ENCODE measurements around the gene MTMR2. TPM values are rescaled to one million over a fixed set of nuclear protein-coding genes. Genes with fewer than 3 reads are reported as not detected.
"Not testable (repeated sequence)": the region's sequence is repeated elsewhere in the genome, so short reads cannot be mapped to it uniquely, and the experiment has no call there.

The MTMR2 gene
- polyA plus RNA-seq, 1 of the 3 experiments (the other 2 are of a cell fraction) = 8.6 TPM

GRCh38 chr11:95860024-95860423 is 63.9 kb downstream of the MTMR2 start:
- POLR2A ChIA-PET; CTCF ChIA-PET; H2AFZ ChIP-seq (ENCODE audit: low read depth); H3K4me3 ChIP-seq (ENCODE audit: low read depth in 2 of 2, low read length in 1 of 2); H3K27ac ChIP-seq (ENCODE audit: low read depth in 2 of 2, low read length in 1 of 2); H3K4me2 ChIP-seq; H3K9me3 ChIP-seq; H3K9me2 ChIP-seq; H4K20me1 ChIP-seq (ENCODE audit: insufficient read depth); H3K9ac ChIP-seq; H3K27me3 ChIP-seq (ENCODE audit: insufficient read depth); DNase-seq: not testable (repeated sequence)
- H3K36me3 ChIP-seq (replicated peaks in 1 of 2; ENCODE audit: control insufficient read depth in 1 of 2, insufficient read depth in 2 of 2, low read length in 1 of 2) = peaks cover 45 to 58% of the 10 kb centered on the region in 2 experiments
- 90% methylated on average over 4 of the region's 4 CpGs for WGBS (ENCODE audit: low lambda C conversion rate)
- H3F3A ChIP-seq (replicated peaks; ENCODE audit: insufficient read depth) = peaks cover 25% of the 10 kb centered on the region
- peaks cover 0 to 13% of the 10 kb centered on the region in 2 experiments; a peak in 2 of 4 replicates for H3K4me1 ChIP-seq (ENCODE audit: control insufficient read depth in 1 of 2, insufficient read depth in 2 of 2, low read depth in 1 of 2, low read length in 1 of 2)
- H3K79me2 ChIP-seq (ENCODE audit: insufficient read depth) = 0 out of 2 replicates have a peak, but pooled peaks cover 11% of the 10 kb centered on the region

DNA sequence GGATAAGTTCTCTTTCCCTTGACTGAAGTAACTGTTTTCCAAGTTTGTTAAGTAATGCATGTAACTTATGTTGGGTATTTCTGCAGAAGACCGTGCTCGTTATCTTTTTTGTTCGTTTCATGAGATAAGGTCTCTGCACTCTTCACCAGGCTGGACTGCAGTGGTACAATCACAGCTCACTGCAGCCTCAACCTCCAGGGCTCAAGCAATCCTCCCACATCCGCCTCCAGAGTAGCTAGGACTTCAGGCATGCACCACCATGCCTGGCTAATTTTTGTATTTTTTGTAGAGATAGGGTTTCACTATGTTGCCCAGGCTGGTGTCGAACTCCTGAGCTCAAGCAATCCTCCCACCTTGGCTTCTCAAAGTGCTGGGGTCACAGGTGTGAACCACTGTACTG is 69.5 kb downstream of the MTMR2 start:
- H3K4me2 ChIP-seq; H3K4me1 ChIP-seq (ENCODE audit: control insufficient read depth in 1 of 2, insufficient read depth in 2 of 2, low read depth in 1 of 2, low read length in 1 of 2); H3K9me2 ChIP-seq; H3K4me3 ChIP-seq (ENCODE audit: low read depth in 2 of 2, low read length in 1 of 2); H4K20me1 ChIP-seq (ENCODE audit: insufficient read depth); H3K9me3 ChIP-seq; H3K27ac ChIP-seq (ENCODE audit: low read depth in 2 of 2, low read length in 1 of 2); DNase-seq; H3K9ac ChIP-seq; H3K79me2 ChIP-seq (ENCODE audit: insufficient read depth); H3K27me3 ChIP-seq (ENCODE audit: insufficient read depth); POLR2A ChIA-PET; H2AFZ ChIP-seq (ENCODE audit: low read depth): not testable (repeated sequence)
- CTCF ChIA-PET = interaction anchor here (3.2 kb wide), 1 partner anchor 18 kb away, joined by 12 read pairs; no protein-coding TSS in a partner anchor
- H3F3A ChIP-seq (replicated peaks; ENCODE audit: insufficient read depth) = peaks cover 23% of the 10 kb centered on the region
- WGBS (ENCODE audit: low lambda C conversion rate) = 97% methylated on average over 5 of the region's 5 CpGs
- peaks cover 47 to 50% of the 10 kb centered on the region in 2 experiments for H3K36me3 ChIP-seq (replicated peaks in 1 of 2; ENCODE audit: control insufficient read depth in 1 of 2, insufficient read depth in 2 of 2, low read length in 1 of 2)

GRCh38 chr11:95853862-95854261 is 70.0 kb downstream of the MTMR2 start:
- POLR2A ChIA-PET = no interaction called here
- Histone ChIP-seq H3F3A (replicated peaks; ENCODE audit: insufficient read depth) (peaks cover 28% of the 10 kb centered on the region), H3K4me3 (ENCODE audit: low read depth in 2 of 2, low read length in 1 of 2) (no peak overlapping the region), H3K79me2 (ENCODE audit: insufficient read depth) (no peaks in the 10 kb centered on the region), H3K9me3 (no peaks in the 10 kb centered on the region), H3K9ac (no peak overlapping the region), H4K20me1 (ENCODE audit: insufficient read depth) (no peaks in the 10 kb centered on the region), H3K4me2 (no peak overlapping the region), H3K4me1 (ENCODE audit: control insufficient read depth in 1 of 2, insufficient read depth in 2 of 2, low read depth in 1 of 2, low read length in 1 of 2) (peaks cover 0 to 6% of the 10 kb centered on the region in 2 experiments; a peak in 2 of 4 replicates), H2AFZ (ENCODE audit: low read depth) (no peak overlapping the region), H3K9me2 (no peaks in the 10 kb centered on the region), H3K27me3 (ENCODE audit: insufficient read depth) (no peaks in the 10 kb centered on the region), H3K36me3 (replicated peaks in 1 of 2; ENCODE audit: control insufficient read depth in 1 of 2, insufficient read depth in 2 of 2, low read length in 1 of 2) (peaks cover 45 to 48% of the 10 kb centered on the region in 2 experiments), H3K27ac (ENCODE audit: low read depth in 2 of 2, low read length in 1 of 2) (no peak overlapping the region)
- no peak for TF ChIP-seq RFX5 (IDR thresholded peaks at IDR 0.05; ENCODE audit: low read length)
- TF ChIP-seq SMC3 (IDR thresholded peaks at IDR 0.05; ENCODE audit: low read depth, low read length) = no peak
- TF ChIP-seq JUND (IDR thresholded peaks at IDR 0.05) = no peak
- TF ChIP-seq GATA2 (CRISPR knock-in tag; IDR thresholded peaks at IDR 0.05) = no peak
- TF ChIP-seq, protein P1, sequence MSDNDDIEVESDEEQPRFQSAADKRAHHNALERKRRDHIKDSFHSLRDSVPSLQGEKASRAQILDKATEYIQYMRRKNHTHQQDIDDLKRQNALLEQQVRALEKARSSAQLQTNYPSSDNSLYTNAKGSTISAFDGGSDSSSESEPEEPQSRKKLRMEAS (IDR thresholded peaks at IDR 0.05; ENCODE audit: low read depth) = no peak
- TF ChIP-seq EZH2phosphoT487 (IDR thresholded peaks at IDR 0.05; ENCODE audit: borderline replicate concordance, low read depth) = no peak
- TF ChIP-seq, protein P2, sequence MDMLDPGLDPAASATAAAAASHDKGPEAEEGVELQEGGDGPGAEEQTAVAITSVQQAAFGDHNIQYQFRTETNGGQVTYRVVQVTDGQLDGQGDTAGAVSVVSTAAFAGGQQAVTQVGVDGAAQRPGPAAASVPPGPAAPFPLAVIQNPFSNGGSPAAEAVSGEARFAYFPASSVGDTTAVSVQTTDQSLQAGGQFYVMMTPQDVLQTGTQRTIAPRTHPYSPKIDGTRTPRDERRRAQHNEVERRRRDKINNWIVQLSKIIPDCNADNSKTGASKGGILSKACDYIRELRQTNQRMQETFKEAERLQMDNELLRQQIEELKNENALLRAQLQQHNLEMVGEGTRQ (IDR thresholded peaks at IDR 0.05; ENCODE audit: borderline replicate concordance, low read depth, low read length) = no peak
- no peak for TF ChIP-seq GABPA (IDR thresholded peaks at IDR 0.05; ENCODE audit: low read depth)
- no peak for TF ChIP-seq SIN3A (IDR thresholded peaks at IDR 0.05; ENCODE audit: borderline replicate concordance, low read depth, low read length)
- TF ChIP-seq MXI1 (IDR thresholded peaks at IDR 0.05; ENCODE audit: low read depth, low read length) = no peak
- no peak for TF ChIP-seq CHD2 (IDR thresholded peaks at IDR 0.05; ENCODE audit: low read length, partially characterized antibody)
- TF ChIP-seq POLR2AphosphoS5 (IDR thresholded peaks at IDR 0.05; ENCODE audit: low read depth, low read length) = no peak
- TF ChIP-seq USF1 (IDR thresholded peaks at IDR 0.05; ENCODE audit: borderline replicate concordance, low read depth) = no peak
- no peak for TF ChIP-seq ELF1 (IDR thresholded peaks at IDR 0.05)
- TF ChIP-seq TEAD4 (IDR thresholded peaks at IDR 0.05; ENCODE audit: borderline replicate concordance, insufficient read depth) = no peak
- 100% methylated on average over 2 of the region's 2 CpGs for WGBS (ENCODE audit: low lambda C conversion rate)
- CTCF ChIA-PET = no interaction called here
- no peak for DNase-seq
